ENCODE results near the gene PROSER3. TPM values are rescaled to one million over a fixed set of nuclear protein-coding genes. Genes with fewer than 3 reads are reported as not detected.
A peak's percentile ranks its signal among the peaks of the same experiment; 100 is the strongest.

PROSER3 gene
- total and polyA plus RNA-seq, 9 of the 15 experiments (the other 6 are each of a cell fraction or from before 2014, with no cell fraction given) = 1.0 to 39.5 (median 5.1) TPM

- TF ChIP-seq REST (IDR thresholded peaks at IDR 0.05; ENCODE audit: borderline replicate concordance) (no peak), REST (CRISPR knock-in tag; IDR thresholded peaks at IDR 0.05; ENCODE audit: low read depth) (0 out of 2 replicates have a peak, but pooled peaks have one; percentile 2), ESRRA (IDR thresholded peaks at IDR 0.05; ENCODE audit: borderline replicate concordance, low read depth) (peak; percentile 50; the same call in 1 of the 2 replicates), KDM4B (IDR thresholded peaks at IDR 0.05; ENCODE audit: borderline replicate concordance in 2 of 2, low read depth in 1 of 2) (no peak), ZHX1 (conservative IDR thresholded peaks at IDR 0.05; ENCODE audit: low read length) (no peak), E2F4 (CRISPR knock-in tag; IDR thresholded peaks at IDR 0.05; ENCODE audit: low read depth) (peak; percentile 38; the same call in 1 of the 2 replicates), HDGF (IDR thresholded peaks at IDR 0.05) (peak; percentile 88), RBFOX2 (IDR thresholded peaks at IDR 0.05; ENCODE audit: low read depth, low read length) (peak; percentile 92), NR2C2 (CRISPR knock-in tag; IDR thresholded peaks at IDR 0.05) (peak; percentile 9; the same call in 1 of the 2 replicates), NR2C2 (tag; IDR thresholded peaks at IDR 0.05) (peak; percentile 53; the same call in 1 of the 2 replicates), ZNF12 (CRISPR knock-in tag; IDR thresholded peaks at IDR 0.05) (0 out of 2 replicates have a peak, but pooled peaks have one; percentile 4), KAT7 (CRISPR knock-in tag; IDR thresholded peaks at IDR 0.05; ENCODE audit: borderline replicate concordance) (0 out of 2 replicates have a peak, but pooled peaks have one; percentile 50), ARID1B (IDR thresholded peaks at IDR 0.05) (peak; percentile 8), SMARCB1 (IDR thresholded peaks at IDR 0.05; ENCODE audit: insufficient read length, low read depth) (no peak), IFI16 (CRISPR knock-in tag; IDR thresholded peaks at IDR 0.05) (no peak)
These were observed 17.4 kb upstream of the PROSER3 start (continued) for GRCh38 chr19:35740423-35741202.

Measured in K562 (cell line).